Hematopoietic multipotent progenitor cell treated with erythropoietin and hydrocortisone succinate and interleukin-3 and kit ligand, for 17 days (in vitro differentiated cells): ENCODE data around the gene OLFML1.

Experiments used
- DNase-seq: peaks from one replicate; pipeline ENCODE4 v3.0.0-alpha.2; 2015; ENCODE audit warnings: low spot score

The OLFML1 gene

DNA sequence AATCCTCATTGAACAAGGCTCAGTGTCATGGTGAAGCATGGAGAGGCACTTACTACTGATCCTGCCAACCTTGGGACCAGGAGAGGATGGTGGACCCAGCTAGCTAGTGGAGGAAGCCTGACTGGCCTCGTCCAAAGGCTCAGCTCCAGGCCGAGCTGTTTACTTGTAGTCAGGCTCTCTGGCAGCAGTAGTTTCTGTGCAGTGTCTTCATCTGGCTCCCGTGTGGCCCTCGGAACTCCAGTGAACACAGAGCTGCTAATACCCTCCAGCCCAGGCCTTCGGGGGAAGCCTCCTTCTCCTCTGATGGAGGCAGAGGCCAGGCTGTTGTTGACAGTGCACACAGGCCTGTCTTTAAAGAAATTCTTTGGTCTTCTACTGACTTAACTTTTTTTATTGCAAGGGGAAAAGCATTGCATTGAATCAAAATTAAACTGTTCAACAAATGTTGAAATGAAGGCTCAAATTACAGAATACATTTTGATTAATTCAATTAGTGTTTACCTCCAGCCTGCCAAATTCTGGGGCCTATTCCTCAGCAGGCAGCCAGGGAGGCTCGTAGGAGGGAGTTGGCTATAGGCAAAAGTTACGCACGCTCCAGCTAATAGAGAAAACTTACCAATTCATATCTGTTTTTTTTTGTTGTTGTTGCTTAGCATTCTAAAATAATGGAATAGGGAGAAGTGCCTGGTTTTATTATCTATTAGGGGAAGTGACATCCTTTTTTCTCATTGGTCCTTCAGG is 47.3 kb downstream of the OLFML1 start:
- no peak for DNase-seq

DNA sequence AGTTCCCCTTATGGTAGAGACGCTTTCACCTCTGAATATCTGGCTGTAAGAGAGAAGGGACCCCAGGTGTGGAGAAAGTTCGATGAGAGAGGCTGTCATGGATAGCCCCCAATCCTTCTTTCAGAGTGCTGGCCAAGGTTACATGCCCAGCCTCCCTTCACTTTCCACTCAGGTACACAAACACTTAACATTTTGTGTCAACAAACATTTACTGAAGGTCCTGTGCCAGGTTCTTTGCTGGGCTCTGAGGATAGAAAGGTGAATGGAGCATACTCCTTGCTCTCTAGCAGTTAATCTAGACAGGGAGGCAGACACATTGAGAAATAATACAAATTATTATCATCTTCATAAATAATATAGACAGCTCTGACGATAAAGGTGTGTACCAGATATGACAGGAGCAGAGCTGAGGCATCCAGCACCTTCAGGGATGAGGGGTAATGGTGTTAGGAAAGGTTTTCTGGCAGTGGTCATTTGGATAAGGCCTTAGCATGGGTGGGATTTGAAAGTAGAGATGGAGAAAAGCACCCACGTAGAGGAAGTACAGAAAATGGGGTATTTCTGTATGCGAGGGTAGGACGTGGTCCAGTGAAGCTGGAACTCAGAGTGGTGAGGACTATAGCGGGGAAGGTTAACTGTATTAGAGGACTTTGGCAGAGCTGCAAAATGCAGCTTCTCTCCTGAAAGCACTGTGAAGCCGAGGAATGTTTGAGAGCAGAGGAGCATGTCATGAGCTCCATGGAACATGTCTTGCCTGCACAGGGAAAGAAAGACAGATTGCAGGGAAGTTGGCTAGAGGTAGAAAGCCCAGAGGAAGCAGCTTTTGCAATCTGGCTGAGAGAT is 48.1 kb downstream of the OLFML1 start:
- DNase-seq = no peak

DNA sequence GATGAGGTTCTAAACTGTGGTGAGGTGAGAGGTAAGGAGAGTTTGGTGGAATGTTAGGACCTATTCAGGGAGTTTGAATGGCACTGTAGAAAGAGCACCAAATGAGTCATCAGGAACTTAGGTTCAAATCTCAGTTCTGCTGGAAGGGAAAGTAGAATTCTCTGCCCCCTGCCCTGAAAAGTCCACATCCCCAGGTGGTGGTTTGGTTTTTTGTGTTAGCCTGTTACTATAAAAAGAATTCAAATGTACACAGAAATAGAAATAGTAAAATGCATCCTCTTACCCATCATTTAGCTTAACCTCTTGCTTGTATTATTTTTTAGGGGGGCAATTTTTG is 48.7 kb downstream of the OLFML1 start:
- no peak for DNase-seq

DNA sequence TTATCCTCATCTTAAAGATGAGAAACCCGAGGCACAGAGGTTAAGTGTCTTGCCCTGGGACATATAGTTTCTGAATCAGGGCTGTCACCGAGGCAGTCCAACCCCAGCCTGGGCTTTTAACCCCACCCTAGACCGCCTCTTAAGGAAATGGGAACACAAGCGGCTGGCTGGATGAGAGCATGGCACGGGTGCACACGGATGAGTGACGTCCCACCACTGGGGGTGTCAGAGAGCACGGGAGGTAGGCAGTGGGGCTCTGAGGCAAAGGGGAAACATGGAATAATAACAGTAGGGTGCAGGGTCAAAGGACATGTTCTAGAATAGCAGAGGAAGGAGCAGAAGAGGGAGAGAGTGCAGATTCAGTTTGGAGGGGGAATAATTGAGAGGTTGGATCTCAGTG is 50.8 kb downstream of the OLFML1 start:
- DNase-seq = no peak

DNA sequence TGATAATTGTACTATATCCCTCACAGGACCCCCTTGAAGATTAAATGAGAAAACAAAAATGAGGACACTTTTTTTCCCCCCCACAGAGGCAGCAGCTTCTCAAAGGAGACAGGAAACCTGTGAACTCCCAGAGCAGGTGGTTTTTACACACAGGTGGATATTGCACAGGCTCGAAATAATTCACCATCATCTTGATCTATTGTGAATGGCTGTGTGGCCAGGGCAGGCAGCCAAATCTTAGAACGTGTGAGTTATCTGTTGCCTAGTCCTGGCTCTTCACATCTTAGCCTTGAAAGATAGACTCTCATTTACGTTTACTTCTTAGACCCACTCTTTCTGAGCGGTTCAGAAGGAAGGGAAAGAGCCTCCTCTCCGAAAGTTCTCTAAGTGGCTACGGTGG is 52.0 kb downstream of the OLFML1 start:
- no peak for DNase-seq

DNA sequence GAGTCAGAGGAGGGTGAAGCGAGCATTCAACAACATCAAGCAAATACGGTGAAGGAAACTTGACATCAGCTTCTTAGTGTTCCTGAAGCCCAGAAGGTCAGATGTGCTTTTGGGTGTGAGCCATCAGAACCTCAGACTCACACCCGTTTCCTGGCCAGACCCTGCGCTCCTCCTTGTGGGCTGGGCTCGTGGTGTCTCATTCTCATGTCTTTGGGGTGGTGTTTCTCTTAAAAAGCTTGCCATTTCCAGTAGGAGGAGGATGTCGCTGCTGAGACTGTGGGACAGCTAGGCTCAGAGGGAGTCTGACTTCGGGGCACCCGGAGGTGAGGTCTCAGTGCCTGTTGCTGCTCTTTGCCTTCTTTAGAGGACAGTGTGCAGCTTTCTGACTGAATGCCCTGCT is 52.7 kb downstream of the OLFML1 start:
- no peak for DNase-seq

DNA sequence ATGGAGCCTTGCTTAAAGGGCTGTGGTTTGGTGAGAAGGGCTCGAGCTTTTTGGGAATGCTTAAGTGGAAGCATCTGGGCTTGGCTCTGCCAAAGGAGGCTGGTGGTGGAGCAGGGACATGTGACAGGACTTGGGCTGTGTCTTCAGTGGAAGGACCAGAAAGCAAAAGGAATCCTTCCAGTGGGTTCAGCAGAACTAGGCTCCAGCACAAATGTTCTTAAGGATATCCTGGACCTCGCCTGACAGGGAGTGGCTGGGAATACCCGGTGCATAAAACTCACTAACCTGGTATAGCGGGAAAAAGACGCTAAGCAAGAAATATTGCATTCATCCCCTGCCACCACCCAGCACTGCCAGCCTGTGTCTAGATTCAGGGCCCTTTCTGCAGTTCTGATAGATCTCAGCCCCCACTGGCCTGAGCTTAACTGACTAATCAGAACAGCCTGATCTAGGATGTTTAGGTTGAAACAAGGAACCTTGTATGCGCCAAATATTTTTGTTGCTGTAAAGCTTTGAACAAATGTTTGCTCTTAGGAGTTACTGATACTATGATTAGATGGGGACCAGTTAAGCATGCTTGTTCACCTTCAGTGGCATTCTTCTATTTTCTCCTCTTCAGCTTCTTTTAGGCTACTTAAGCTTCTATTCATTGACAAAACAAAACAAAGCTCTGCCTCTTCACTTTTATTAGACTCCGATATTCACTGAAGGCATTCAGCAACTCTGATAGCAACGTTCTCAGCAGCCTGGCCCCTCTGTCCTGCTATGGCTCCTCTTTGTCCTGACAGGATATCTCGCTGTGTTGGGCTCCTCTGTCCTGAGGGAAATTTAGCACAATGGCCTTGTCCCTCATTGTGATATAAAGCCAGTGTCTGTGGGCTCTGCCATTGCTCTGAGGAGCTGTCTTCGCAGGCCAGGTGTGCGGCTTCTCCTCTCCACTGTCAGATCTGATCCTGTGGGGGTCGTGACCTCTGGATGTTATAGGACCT is 53.5 kb downstream of the OLFML1 start:
- no peak for DNase-seq

DNA sequence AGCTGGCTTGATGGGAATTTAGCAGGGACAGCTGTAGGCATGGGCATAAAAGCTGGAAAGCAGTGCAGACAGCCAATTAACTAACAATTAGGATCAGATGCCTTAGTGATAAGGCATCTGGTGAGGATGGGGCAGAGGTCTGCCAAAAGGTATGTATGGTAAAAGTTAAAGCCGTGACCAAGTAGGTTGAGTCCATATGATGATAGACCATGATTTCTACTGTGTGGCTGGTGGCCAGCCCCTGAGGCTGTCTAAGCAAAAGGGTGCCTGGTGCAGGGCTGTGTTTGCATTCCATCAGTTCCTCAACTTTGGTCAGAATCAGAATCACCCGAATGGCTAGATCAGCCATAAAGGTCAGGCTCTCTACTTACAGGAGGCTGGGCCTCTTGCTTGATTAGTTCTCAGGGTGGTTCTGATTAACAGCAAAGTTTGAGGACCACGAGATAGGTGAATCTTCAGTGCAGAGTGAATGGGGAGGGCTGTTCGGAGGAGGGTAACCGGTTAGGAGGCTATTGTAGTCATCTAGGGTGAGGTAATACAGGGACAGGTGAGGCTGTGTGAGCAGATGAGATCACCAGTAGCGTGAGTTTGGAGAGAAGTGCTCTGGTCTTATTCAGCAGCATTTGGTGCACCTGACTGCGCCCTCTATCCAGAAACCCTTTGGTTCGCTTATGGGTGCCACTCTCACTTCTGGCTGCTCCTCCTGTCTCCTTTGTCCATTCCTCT is 55.7 kb downstream of the OLFML1 start:
- DNase-seq = no peak

DNA sequence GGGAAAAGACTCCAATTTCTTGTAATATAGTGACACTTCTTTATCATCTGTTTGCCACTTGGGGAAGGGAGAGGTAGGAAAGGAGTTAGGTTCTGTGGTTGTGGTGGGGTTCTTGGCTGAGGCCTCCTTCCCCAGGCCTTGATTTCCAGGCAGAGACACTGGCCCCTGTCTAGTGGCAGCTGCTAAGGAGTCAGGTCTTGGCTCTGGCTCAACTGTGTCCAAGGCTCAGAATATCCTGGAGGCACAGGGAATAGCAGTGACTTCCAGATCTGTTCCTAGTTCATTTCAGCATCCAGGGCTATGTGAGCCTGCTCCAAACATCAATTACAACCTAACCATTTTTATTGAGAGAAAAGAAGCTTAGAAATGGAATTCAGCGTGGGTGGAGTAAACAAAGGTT is 58.0 kb downstream of the OLFML1 start:
- no peak for DNase-seq

DNA sequence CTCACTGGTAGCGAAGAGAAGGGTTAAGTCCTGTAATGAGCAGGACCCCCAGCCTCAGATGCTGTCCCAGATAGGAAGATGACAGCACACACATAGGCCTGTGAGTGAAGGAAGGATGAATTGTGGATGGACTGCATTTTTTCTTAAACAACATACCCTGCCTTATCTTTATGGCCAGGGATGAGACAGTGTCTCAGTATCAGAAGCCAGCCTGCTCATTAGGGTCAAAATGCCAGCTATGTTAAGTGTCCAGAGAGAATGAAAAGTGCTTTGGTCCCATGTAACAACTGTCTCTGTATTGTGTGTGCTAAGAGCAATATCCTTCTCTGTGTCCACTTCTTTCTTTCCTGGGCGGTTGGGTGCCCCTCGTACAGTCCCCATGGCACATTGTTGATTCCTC is 58.7 kb downstream of the OLFML1 start:
- DNase-seq = no peak

DNA sequence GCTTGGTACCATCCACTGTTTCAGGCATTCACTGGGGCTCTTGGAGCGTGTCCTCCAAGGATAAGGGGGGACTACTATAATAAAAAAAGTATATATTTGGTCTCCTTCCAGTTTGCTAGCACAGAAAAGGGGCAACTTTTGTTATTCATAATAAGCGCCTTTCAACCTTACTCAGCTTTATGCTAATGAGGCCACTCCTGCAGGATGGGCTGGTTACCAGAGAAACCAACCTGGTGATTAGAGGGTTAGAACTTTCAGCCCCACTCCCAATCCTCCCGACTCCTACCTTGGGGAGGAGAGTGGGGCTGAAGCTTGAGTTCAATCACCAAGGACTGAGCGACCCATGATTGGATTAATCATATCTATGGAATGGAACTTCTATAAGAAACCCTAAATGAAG is 60.3 kb downstream of the OLFML1 start:
- no peak for DNase-seq

DNA sequence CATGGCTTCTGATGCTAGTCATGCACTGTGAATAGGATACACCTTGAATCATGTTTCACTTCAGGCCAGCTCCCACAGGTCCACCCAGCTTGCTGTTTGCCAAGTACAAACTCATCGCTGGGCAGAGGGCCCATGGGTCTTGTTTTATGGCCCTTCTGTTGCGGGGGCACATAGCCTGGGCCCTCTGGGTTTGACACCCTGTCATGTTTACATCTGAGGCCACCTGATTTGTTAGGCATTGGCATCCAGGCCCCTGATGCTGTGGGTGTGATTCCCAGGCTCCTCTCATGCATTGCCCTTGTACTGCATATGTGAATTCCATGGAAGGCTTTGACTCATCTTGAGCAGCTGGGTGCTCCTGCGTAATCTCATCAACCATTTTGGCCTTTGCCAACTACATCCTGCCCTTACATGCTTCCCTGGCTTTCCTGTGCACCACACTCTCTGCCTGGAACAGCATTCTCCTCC is 61.1 kb downstream of the OLFML1 start:
- no peak for DNase-seq

DNA sequence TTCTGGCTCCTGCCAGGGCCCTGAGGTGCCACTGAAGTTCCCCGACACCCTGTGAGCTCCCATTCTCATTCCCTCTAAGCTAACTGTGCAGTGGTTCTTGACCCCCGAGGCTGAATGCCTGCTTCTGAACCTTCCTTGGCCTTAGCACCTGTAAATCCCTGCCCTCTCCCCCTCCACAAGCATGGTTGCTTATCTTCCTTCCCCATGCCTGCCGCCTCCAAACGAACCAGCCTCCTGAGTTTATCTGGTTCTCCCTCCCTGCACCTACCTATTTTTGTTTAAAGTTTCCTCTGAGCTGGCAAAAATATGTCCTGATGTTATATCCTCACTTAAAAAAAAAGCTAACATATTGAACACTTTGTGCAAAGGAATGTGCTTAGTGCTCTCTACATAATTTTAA is 62.4 kb downstream of the OLFML1 start:
- no peak for DNase-seq

DNA sequence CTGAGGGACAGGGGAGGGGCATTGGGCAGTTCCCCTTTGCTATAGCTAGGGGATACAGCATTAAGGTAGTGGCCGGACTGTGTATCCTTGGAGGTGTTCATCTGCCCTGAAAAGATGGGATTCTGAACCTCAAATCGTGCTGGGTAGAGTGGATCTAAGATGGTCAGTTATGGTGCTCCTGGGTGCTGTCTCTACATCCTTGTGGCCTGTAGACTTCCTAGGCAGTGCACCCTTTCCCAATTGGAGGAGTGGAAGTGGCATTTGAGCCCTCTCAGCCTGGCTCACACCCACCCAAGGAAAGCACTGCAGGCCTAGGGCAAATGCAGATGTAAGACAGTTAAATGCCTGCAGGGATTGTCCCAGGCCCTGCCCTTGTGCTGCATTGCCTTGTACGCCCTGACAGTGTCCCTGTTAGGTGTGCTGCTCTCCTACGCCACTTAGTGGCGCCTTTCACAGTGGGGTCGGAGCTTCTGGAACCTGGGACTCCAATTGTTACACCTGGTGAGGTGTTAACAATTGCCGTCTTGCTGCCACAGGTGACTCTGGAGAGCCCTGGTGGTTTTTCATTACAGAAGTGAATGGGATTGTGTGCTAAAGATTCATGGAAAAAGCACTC is 63.5 kb downstream of the OLFML1 start:
- DNase-seq = no peak

DNA sequence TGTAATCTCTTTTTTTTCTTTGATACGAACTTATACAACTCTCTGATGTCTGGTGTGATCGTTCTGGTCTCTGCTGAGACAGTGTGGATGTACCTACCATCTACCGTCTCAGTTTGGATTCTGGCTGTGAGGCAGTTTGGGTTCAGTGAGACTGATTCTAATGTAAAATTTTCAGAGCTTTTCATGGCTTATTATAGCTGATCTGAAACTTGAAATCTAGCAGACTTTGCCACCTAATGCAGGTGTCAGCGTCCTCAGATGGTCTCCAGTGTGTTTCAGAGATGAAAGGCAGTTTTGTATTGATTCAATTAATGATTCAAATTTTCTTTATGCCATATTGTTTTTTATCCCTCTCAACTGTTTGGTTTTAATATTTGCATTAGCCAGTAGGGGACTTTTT is 64.4 kb downstream of the OLFML1 start:
- no peak for DNase-seq

DNA sequence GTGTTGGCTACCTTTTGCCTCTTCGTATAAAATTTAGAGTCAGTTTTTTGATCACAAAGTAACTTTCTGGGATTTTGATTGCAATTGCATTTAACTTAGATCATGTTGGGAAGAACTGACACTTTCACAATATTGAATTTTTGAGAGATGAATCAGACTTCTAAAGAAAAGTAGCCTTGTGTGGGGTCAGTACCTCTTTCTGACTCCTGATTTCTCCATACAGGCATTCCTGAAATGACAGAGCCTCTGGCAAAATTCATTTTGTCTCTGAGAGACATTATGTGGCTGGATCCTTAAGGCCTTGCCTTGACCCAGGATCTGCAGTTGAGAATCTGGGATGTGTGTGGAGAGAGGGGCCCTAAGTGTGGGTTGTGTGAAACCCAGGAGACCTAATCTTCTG is 66.3 kb downstream of the OLFML1 start:
- no peak for DNase-seq

DNA sequence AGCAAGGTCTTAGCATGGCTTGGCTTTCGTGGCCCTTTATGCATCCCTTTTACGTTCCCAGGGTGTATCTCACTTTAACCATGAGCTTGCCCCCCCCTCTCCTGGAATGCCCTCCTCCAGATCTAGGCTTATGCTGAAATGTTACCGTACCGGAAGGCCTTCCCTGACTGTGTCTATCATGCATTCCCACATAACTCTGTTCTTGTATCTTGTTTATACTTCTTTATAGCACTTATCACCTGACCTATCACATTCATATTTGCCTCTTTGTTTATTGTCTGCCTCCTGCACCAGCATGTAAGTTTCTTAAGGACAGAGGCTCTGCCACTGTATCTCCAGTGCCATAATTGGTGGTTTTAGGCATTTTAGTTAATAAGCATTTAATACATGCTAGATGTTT is 67.4 kb downstream of the OLFML1 start:
- DNase-seq = no peak

DNA sequence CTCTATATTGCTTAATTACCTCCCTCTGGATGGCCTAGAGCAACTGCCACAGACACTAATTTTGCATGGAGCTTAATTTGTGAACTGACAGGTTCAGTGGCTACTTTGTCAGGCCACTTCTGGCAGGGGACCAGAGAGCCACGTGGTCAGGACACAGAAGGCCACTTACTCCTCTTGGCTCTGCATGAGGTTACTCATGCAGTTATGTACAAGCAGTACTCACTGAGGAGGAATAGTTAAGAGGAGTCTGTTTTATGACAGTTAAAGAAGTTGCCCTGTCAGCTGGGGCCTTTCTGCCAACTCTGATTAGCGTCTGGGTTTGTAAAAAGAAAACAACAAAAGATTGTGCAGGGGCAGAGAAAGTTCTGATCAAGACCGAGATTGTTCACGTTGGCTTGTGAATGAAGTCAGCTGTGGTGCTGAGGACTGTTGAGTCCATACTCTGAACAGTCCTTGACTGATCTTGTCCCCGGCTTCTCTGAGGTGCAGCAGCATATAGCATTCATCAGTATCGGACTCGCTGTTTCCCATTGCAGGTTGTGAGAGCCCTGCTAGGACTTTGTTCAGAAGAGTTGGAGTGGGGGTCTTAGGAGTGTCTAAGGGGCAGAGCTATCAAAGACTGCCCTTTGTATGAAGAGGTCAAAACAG is 69.9 kb downstream of the OLFML1 start:
- no peak for DNase-seq

DNA sequence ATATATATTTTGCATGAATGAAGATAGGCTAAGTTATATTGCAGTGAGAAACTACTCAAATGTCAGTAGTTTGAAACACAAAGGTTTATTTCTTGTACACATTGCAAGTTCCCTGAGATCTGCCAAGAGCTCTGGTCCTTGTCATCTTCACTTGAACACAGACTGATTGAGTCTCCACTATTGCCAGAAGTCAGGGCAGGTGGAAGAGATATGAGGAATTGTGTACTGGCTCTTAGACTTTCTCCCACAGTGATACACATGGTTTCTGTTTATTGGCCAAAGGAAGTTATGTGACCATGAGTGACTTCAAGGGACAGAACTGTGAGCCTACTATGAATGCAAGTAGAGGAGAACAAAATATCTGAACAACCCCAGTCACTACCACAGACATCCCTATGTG is 72.7 kb downstream of the OLFML1 start:
- no peak for DNase-seq

DNA sequence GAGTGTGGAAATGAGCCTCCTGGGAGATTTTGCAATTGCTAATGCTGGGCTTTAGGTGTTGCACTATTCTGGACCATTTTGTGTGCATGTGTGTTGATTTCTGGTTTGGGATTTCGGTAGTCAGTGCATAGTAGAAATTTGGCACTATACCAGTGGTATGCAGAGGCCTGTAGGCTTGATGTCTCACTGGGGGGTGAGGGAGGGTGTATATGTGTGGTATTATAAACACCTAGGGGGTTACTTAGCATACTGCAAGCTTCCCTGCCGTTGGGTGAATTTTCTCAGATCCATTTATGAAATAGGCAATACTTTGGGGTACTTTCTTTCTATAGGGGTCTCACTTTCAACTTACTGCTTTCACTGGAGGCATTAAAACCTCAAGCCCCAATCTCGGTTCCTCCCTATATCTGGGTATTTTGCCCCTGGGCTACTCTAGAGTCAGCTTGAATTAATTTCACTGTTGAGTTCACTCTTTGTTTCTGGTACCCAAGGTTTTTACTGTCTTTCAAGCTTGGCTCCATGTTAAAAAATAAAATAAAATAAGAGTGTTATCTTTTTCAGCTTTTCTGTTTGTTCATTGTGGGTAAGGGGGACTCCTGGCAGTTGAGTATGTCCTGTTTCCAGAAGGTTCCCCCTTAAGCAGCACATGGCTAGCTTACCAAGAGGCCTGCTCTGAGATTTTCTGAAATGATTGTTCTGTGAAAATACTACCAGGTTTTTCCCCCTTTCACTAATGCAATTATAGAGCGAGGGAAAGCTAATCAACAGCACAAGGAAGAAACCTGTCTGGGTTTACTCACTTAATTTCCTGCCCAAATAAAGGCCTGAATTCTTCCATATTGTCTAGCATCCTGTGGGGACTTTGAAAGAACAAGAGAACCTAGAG is 74.3 kb downstream of the OLFML1 start:
- no peak for DNase-seq
